Left ventricle myocardium inferior (tissue), 1 donor: ENCODE measurements around the gene SLC46A1. TPM values are rescaled to one million over a fixed set of nuclear protein-coding genes. Genes with fewer than 3 reads are reported as not detected.
A peak's percentile ranks its signal among the peaks of the same experiment; 100 is the strongest.

Experiments
- DNase-seq: peaks from one replicate; pipeline ENCODE4 v3.0.0-alpha.2; 2020
- H3K27ac ChIP-seq: fragments of 200-600 bp; replicated peaks from 2 replicates; pipeline ENCODE4 v1.8.0; 2021
- H3K27me3 ChIP-seq: fragments of 200-600 bp; 2 replicates; pipeline ENCODE4 v1.8.0; 2021; ENCODE audit warnings: low read depth
- H3K36me3 ChIP-seq: fragments of 200-600 bp; 2 replicates; pipeline ENCODE4 v1.8.0; 2021
- H3K4me1 ChIP-seq: fragments of 200-600 bp; 2 replicates; pipeline ENCODE4 v1.8.0; 2021
- H3K4me3 ChIP-seq: fragments of 200-600 bp; 2 replicates; pipeline ENCODE4 v1.8.0; 2021; ENCODE audit warnings: mild to moderate bottlenecking, moderate library complexity
- H3K9me3 ChIP-seq: fragments of 200-600 bp; replicated peaks from 2 replicates; pipeline ENCODE4 v1.8.0; 2021
- CTCF ChIP-seq: fragments of 200-600 bp; IDR thresholded peaks from 2 replicates; pipeline ENCODE4 v1.8.0; 2021; ENCODE audit warnings: antibody characterized with exemption, mild to moderate bottlenecking, borderline replicate concordance
- intact Hi-C: fragments of 100-400 bp; cut with micrococcal nuclease; formaldehyde crosslinking; loops from one replicate; pipeline ENCODE4 v1.11.0; 2022
- total RNA-seq: library from RNA; stranded (reverse); fragmentation: NEBNext Ultra II Directional; extraction: Animal tissue kit (Norgen Biotek cat#: 25700); gene quantifications from one replicate; pipeline ENCODE4 v1.2.1, GENCODE V29; 2021
- donor health status: DM: no; HTN: yes; CAD: no; lungs with severe emphysema.

The SLC46A1 gene
- total RNA-seq, 1 donor from 2014 or later: 6.0 TPM

DNA sequence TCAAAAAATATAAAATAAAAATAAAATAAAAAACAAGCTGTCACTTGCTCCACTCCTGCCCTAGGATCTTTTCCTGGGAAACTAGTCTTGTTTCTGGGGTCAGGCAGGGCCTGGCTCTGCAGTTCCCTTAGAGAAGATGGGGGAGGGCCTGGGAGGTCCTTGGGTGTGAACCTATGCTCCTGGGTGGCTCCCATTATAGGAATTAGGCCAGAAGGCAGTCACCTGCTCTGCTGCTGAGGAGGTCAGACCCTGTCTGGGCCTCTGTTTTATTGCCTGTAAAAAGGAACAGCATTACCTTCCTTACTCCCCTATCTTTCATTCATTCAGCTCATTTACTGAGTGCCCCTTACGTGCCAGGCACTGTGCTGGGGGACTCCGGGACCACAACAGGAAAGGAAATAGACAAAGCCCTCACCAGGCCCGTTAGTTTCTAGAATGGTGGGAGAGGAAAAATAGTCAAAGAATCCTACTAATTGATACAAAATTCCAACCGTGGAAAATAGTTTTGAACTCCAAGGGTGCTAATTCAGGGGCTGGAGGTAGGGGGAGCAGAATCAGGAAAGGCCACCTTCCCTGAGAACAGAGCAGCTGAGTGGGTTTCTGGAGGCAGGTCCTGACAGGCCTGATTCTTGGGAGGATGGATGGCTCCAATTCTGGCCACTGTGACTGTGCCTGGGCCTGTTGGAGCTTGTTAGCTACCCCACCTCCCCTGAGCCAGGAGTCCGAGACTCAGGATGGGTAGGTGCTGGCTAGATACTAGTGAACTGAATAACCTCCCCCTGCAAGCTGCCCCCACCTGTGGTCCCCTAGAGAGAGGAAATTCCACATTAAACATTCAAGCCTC is 1.3 kb upstream of the SLC46A1 start:
- Histone ChIP-seq H3K9me3 (no peaks in the 10 kb centered on the region), H3K27me3 (peaks cover 40% of the 10 kb centered on the region), H3K4me1 (peaks cover 23% of the 10 kb centered on the region), H3K27ac (no peak overlapping the region), H3K36me3 (peaks cover under 1% of the 10 kb centered on the region), H3K4me3 (no peak overlapping the region)
- intact Hi-C loops: no loop called here
- no peak for TF ChIP-seq CTCF
- no peak for DNase-seq

GRCh38 chr17:28406473-28406814 is 432 bp upstream of the SLC46A1 start:
- intact Hi-C loops: no loop called here
- Histone ChIP-seq H3K9me3 (no peaks in the 10 kb centered on the region), H3K27me3 (peaks cover 37% of the 10 kb centered on the region), H3K4me1 (peaks cover 23% of the 10 kb centered on the region), H3K27ac (peak overlapping the region; percentile 66), H3K36me3 (peaks cover 10% of the 10 kb centered on the region), H3K4me3 (peak overlapping the region; percentile 91)
- no peak for TF ChIP-seq CTCF
- no peak for DNase-seq

GRCh38 chr17:28404812-28405570 is 1.0 kb downstream of the SLC46A1 start:
- H3K9me3 ChIP-seq: no peaks in the 10 kb centered on the region
- H3K27me3 ChIP-seq: peaks cover 25% of the 10 kb centered on the region
- intact Hi-C loops: no loop called here
- no peak for DNase-seq
- H3K36me3 ChIP-seq: peaks cover 12% of the 10 kb centered on the region
- TF ChIP-seq CTCF: no peak
- peaks cover 23% of the 10 kb centered on the region for H3K4me1 ChIP-seq
- peak overlapping the region; percentile 66 for H3K27ac ChIP-seq
- H3K4me3 ChIP-seq: peak overlapping the region; percentile 91

GRCh38 chr17:28404461-28404811 is 1.6 kb downstream of the SLC46A1 start:
- Histone ChIP-seq H3K27me3 (peaks cover 25% of the 10 kb centered on the region), H3K9me3 (no peaks in the 10 kb centered on the region), H3K27ac (no peak overlapping the region), H3K4me3 (peak overlapping the region; percentile 91), H3K4me1 (peaks cover 23% of the 10 kb centered on the region), H3K36me3 (peaks cover 12% of the 10 kb centered on the region)
- no peak for TF ChIP-seq CTCF
- DNase-seq: no peak
- intact Hi-C loops: no loop called here

DNA sequence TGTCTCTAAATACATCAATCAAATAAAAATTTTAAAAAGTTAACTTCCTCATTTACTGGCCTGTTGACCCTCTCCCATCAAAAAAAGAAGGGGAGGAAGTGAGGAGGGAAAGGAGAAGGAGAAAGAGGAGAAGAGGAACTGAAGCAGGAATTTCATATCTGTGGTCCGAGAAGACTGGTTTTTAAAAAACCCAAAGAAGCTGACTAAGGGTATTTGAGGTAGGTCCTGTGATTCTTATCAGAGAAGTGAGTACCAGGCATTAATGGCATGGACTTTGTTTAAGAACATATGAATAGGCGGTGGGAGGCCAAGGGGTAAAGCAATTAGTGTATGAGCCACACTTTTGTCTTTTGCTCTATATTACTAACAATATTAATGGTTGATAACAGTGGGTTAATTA is 2.0 kb downstream of the SLC46A1 start:
- Histone ChIP-seq H3K4me3 (no peak overlapping the region), H3K9me3 (no peaks in the 10 kb centered on the region), H3K4me1 (peaks cover 25% of the 10 kb centered on the region), H3K27ac (no peak overlapping the region), H3K36me3 (peaks cover 13% of the 10 kb centered on the region), H3K27me3 (peaks cover 25% of the 10 kb centered on the region)
- no peak for TF ChIP-seq CTCF
- intact Hi-C loops: no loop called here
- no peak for DNase-seq
